ENCODE data around the gene TECPR1. TPM values are rescaled to one million over a fixed set of nuclear protein-coding genes. Genes with fewer than 3 reads are reported as not detected.

Gene TECPR1
- total and polyA plus RNA-seq, 2 of the 8 experiments (the other 6 are each of a cell fraction or from before 2014, with no cell fraction given), result 1.3 to 11.1 TPM

DNA sequence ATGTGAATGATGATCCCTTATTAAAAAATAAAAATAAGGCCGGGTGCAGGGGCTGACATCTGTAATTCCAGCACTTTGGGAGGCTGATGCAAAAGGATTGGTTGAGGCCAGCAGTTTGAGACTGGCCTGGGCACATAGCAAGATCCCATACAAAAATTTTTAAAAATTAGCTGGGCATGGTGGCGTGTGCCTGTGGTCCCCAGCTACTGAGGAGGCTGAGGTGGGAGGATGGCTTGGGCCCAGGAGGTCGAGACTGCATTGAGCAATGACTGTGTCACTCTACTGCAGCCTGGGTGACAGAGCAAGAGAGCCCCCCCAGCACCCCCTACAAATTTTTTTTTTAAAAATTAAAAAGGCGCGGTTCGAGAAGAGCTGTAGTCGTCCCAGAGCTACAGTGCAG is 28.3 kb upstream of the TECPR1 start:
- Histone ChIP-seq H3K4ac (replicated peaks; ENCODE audit: insufficient read length, low read depth, low read length) (no peak overlapping the region), H3K23me2 (ENCODE audit: low read depth, low read length) (peaks cover 5% of the 10 kb centered on the region; the same call in 1 of the 2 replicates), H3K4me1 (replicated peaks in 1 of 4; ENCODE audit: control insufficient read depth in 3 of 4, insufficient read depth in 4 of 4, low read length in 3 of 4) (peaks cover 6 to 15% (median 9%) of the 10 kb centered on the region in 4 experiments; a peak in 6 of 7 replicates), H2AFZ (ENCODE audit: low read length) (no peak overlapping the region), H3K14ac (ENCODE audit: insufficient read length) (no peak overlapping the region), H3K27me3 (replicated peaks in 1 of 4; ENCODE audit: control insufficient read depth in 3 of 4, extremely low read depth in 1 of 4, insufficient read depth in 3 of 4, low read length in 3 of 4) (no peaks in the 10 kb centered on the region), H3K4me2 (ENCODE audit: insufficient read depth in 1 of 2, low read depth in 2 of 2, low read length in 2 of 2) (peak overlapping the region; percentile 84 to 87), H2BK120ac (replicated peaks; ENCODE audit: low read depth, low read length) (no peak overlapping the region), H4K91ac (replicated peaks; ENCODE audit: insufficient read length, low read length) (no peak overlapping the region), H2BK5ac (ENCODE audit: low read depth, low read length) (no peak overlapping the region), H3K9me3 (ENCODE audit: insufficient read depth in 2 of 2, low read depth in 1 of 2, low read length in 1 of 2) (no peaks in the 10 kb centered on the region), H3K36me3 (ENCODE audit: control insufficient read depth in 2 of 4, insufficient read depth in 4 of 4, low read length in 3 of 4) (no peaks in the 10 kb centered on the region; a peak in 1 of 8 replicates), H3K23ac (ENCODE audit: insufficient read length) (no peak overlapping the region), H2BK12ac (ENCODE audit: low read depth, low read length) (no peak overlapping the region), H3K4me3 (ENCODE audit: extremely low read depth in 1 of 4, insufficient read depth in 2 of 4, low read depth in 3 of 4, low read length in 4 of 4) (peak overlapping the region in 3 of 4 experiments; percentile 55 to 74 (median 69); a peak in 4 of 8 replicates), H3K79me2 (ENCODE audit: control insufficient read depth in 1 of 2, insufficient read depth in 2 of 2, low read length in 2 of 2) (peaks cover 7 to 30% of the 10 kb centered on the region in 2 experiments), H3K79me1 (ENCODE audit: low read depth, low read length) (peaks cover 6% of the 10 kb centered on the region), H2AK5ac (ENCODE audit: low read depth, low read length) (no peak overlapping the region), H4K20me1 (replicated peaks in 1 of 2; ENCODE audit: control insufficient read depth in 1 of 2, insufficient read depth in 2 of 2, low read length in 2 of 2) (peaks cover 17 to 20% of the 10 kb centered on the region in 2 experiments), H3K56ac (replicated peaks; ENCODE audit: insufficient read length, low read depth, low read length) (no peak overlapping the region), H3K18ac (ENCODE audit: extremely low read depth, low read length) (no peak overlapping the region), H2BK15ac (ENCODE audit: low read length) (no peak overlapping the region), H3K9ac (replicated peaks in 1 of 4; ENCODE audit: extremely low read depth in 1 of 4, low read depth in 3 of 4, low read length in 3 of 4) (no peak overlapping the region), H2BK20ac (ENCODE audit: low read length) (no peak overlapping the region), H3K27ac (ENCODE audit: low read depth, low read length) (no peak overlapping the region), H4K8ac (ENCODE audit: extremely low read depth, insufficient read depth, low read length) (no peak overlapping the region), H4K5ac (ENCODE audit: insufficient read length, low read depth, low read length) (no peak overlapping the region)
- no peak for FAIRE-seq
- ChIA-PET CTCF (ENCODE audit: partially characterized antibody) (interaction anchor here (1.2 kb wide), 1 partner anchor 14 kb away, joined by 3 read pairs; no protein-coding TSS in a partner anchor), POLR2A (ENCODE audit: partially characterized antibody) (interaction anchor here (0.9 to 2.0 kb wide), 2 partner anchors 12 to 29 kb away, joined by 3 to 8 read pairs; no protein-coding TSS in a partner anchor)
- DNase-seq (ENCODE audit: low read depth in 1 of 2, low spot score in 2 of 2), result no peak
- 49% methylated on average over 7 of the region's 7 CpGs; no CpG with 5 or more reads in 1 of the 2 experiments for WGBS, 2 experiments (ENCODE audit: extremely low coverage in 1 of 2, insufficient coverage in 1 of 2, insufficient read length in 1 of 2, insufficient replicate concordance in 2 of 2, low coverage in 1 of 2, low lambda C conversion rate in 2 of 2, missing lambda C conversion rate in 1 of 2)
- TF ChIP-seq KDM1A (IDR thresholded peaks at IDR 0.05; ENCODE audit: borderline replicate concordance, low read length), result 0 out of 2 replicates have a peak, but pooled peaks have one; percentile 23
- TF ChIP-seq TCF12 (IDR thresholded peaks at IDR 0.05; ENCODE audit: low read depth, low read length), result no peak
